COLO668 (cell line): ENCODE results near the gene KCNG4.
A peak's percentile ranks its signal among the peaks of the same experiment; 100 is the strongest.

Experiments
- DNase-seq: peaks from one replicate; lab custom pipeline; 2025; ENCODE audit not compliant: unreplicated experiment; lab: John Stamatoyannopoulos, UW

KCNG4 gene

GRCh38 chr16:84186685-84187437 lies 53.0 kb downstream of the KCNG4 start, which contains the start of gene TAF1C:
Gene TAF1C (minus strand): TSS chr16:84187057. CDS start chr16:84184988, 2,069 bp downstream.
- DNase-seq: peak; percentile 95

GRCh38 chr16:84184775-84185174 lies 55.0 kb downstream of the KCNG4 start:
- no peak for DNase-seq

- no peak for DNase-seq
These were observed 55.8 kb downstream of the KCNG4 start for GRCh38 chr16:84183911-84184591.

- DNase-seq: no peak
These were observed 56.3 kb downstream of the KCNG4 start for GRCh38 chr16:84183572-84183875.

- no peak for DNase-seq
These were observed 56.9 kb downstream of the KCNG4 start for GRCh38 chr16:84182680-84183571.

GRCh38 chr16:84182104-84182503 lies 57.7 kb downstream of the KCNG4 start:
- DNase-seq: no peak

- DNase-seq: no peak
These were observed 58.5 kb downstream of the KCNG4 start for GRCh38 chr16:84181144-84181915.

DNA sequence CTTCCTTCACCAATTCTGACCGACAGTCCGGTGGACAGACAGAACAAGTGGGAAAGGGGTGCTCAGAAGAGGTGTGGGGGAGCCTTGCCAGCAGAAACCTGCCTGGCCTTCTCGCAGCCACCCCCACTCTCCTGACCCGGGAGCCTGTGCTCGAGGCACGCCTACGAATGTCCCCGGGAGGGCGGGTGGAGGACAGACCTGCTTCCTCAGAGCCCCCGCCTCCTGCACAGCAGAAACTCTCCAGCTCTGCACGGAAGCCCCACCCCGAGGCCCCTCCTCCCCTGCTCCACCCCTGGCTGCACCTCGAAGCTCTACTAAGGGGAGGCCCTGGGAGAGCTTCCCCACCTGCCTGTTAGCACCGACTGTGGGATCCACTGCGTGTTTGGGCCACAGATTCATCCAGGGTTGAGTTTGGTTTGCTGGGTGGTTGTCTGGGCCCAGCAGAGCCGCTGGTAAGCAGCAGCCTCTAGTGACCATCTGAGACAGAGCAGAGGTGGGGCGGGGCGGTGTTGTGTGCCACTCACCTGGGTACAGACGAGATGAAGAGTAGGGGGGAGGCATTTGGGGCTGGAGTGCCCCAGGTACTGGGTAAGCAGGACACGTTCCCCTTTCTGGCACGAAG lies 59.2 kb downstream of the KCNG4 start:
- DNase-seq: no peak

- DNase-seq: no peak
These were observed 60.0 kb downstream of the KCNG4 start for GRCh38 chr16:84179612-84180320.

DNA sequence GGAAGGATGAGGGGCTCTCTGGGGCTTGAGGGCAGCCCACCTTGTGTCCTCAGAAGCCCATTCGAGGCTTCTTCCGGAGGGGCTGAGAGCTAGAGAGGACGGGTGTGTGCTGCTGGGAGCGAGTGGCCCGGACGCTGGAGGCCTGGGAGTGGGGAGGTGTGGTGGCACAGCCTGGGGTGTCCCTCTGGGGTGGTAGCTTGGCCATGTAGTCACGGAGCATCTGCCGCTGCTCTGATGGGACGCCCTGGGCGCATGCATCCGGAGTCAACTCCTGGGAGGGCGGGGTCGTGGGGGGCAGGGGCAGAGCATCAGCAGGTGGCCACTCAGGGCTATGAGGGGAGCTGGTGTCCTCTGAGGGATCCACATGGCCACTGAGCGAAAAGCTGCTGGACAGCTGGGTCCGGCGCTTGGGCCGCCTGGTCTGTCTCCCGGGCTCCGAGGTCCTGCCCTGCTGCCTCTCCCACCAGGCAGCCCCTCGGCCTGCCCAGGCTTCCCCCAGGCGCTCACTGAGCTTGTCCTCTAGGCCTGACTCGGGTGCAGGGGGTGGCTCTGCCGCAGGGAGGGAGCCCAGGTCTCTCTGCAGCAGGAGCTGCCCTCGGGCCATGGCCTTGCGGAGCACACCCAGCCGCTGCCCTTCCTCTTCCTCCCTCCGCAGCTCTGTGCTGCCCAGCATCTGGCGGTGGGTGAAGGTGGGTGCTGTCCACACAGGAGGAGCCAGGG lies 60.8 kb downstream of the KCNG4 start:
- DNase-seq: no peak

- no peak for DNase-seq
These were observed 61.6 kb downstream of the KCNG4 start for GRCh38 chr16:84178146-84178765.

GRCh38 chr16:84177741-84178073 lies 62.1 kb downstream of the KCNG4 start:
- DNase-seq: no peak

DNA sequence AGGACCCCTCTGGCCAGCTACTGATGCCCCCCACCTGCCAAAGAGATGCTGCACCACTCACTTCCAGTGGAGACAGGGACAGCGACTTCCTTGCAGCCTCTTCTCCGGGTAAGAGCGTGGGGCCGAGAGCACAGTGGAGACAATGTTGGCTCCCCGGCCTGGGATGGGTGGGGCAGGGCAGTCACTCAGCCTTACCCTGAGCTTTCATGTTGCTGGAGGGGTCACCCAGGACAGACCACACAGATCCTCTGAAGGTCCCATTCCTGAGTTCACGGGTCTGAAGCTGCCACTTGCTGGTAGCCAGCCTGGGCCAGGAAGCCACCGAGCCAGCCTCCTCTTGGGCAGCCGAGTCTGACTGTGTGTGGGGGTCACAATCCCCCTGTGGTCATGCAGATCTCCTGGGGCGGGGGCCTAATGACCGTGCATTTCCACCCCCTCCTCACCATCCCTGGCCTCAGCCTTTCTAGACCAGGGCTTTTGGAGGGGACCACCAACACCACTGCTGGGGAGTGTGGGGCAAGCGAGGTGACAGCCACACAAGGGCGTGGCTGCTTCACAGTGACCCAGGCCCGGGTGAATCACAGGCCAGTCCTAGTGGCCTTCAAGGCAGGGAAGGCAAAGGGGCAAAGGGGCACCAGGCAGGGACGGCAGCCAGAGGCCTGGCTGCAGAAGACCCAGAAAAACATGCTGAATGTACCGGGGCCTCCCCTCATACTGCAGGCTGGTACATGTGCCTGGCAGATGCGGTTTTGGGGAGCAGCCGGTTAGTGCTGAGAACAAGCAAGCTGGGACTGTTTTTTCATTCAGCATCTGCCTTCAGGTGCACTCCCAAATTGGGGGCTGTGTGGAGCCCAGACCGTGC lies 63.4 kb downstream of the KCNG4 start:
- no peak for DNase-seq

- DNase-seq: peak; percentile 58
These were observed 64.3 kb downstream of the KCNG4 start for GRCh38 chr16:84175350-84176081.

DNA sequence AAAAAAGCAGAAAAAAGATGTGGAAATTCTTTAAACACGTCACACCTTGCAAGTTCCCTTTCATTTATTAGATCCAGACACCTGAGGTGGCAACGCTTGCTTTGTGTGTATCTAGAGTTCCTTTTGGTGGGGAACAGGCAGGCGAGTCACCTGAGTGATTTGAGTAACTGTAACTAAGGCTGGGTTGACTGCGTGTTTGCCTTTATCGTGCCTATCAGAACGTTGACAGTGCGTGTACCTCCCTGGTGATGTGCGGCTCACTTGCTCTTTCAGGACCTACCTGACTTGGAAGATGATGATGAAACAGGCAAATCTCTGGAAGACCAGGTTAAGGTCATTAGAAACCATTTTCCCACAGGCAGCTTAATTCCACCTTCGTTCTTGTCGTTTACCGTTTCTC lies 65.4 kb downstream of the KCNG4 start:
- DNase-seq: no peak

- no peak for DNase-seq
These were observed 70.0 kb downstream of the KCNG4 start for GRCh38 chr16:84169765-84170310.
